ENCODE measurements around the gene TDRD10. TPM values are rescaled to one million over a fixed set of nuclear protein-coding genes. Genes with fewer than 3 reads are reported as not detected.

Gene TDRD10, protein sequence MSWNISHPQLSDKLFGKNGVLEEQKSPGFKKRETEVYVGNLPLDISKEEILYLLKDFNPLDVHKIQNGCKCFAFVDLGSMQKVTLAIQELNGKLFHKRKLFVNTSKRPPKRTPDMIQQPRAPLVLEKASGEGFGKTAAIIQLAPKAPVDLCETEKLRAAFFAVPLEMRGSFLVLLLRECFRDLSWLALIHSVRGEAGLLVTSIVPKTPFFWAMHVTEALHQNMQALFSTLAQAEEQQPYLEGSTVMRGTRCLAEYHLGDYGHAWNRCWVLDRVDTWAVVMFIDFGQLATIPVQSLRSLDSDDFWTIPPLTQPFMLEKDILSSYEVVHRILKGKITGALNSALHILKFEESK
- total RNA-seq (2014; rRNA removed; shearing (Covaris generic)) = not detected in 2 replicates

DNA sequence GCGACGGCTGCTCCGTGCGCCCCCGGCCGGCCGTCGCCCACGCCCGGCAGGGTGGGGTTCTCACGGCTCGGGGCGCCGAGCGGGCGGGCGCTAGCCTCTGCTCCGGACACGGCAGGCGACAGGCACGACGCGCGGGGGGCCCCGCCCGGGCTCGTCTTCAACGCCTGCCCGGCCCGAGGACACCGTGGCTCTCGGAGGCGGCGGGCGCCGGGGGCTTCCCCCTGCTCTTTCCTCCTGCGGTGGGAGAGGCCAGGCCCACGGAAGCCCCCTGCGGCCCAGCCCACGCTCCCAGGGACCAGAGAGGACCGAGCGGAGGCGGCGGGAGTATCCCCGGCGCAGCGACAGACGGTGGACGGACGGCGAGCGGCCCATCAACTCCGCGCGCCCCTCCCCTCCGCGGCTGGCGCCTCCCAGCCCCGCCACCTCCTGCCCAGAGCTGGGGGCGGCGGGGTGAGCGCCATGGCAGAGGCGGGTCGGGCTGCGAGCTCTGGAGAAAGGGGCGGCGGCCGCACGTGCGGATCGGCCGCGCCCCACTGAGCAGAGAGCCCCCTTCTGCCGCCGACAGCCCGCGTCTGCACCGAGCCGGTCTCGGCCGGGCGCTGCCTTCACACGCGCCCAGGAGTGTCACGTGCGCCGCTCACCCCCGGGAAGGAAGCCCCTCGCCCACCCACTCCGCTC lies at the start of gene TDRD10, which contains the start of gene SHE:
TSS of gene TDRD10 (plus strand) at position 154 of the 678 bp plus-strand sequence. CDS start 4,685 bp downstream, outside the sequence.
TSS of gene SHE (minus strand) at position 347 of the 678 bp plus-strand sequence. CDS start 386 bp downstream, outside the sequence.
- H3K9me3 ChIP-seq (replicated peaks) = no peaks in the 10 kb centered on the region
- H3K4me1 ChIP-seq = no peaks in the 10 kb centered on the region
- H3K27me3 ChIP-seq = no peaks in the 10 kb centered on the region
- DNase-seq = no peak
- no peaks in the 10 kb centered on the region for H3K36me3 ChIP-seq
- H3K27ac ChIP-seq = no peak within 1 kb of the TSS
- H3K4me3 ChIP-seq = no peak within 1 kb of the TSS

DNA sequence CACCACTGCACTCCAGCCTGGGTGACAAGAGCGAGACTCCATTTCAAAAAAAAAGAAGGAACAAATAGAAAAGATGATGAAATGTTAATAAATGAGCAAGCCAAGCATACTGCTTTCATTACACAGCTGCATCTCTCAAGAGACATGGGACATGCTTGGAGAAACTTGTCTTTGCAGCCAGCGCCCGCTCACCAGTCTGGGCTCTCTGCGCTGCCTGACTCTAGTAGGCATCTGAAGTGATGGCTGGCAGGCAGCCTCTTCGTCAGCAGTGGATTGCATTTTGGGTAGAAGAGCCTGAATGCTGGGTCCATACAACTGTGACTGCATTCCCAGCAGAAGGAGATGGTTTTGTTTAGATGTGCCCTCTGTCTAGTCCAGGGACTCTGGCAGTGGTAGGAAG lies 48.9 kb upstream of the TDRD10 start:
- no peaks in the 10 kb centered on the region for H3K9me3 ChIP-seq (replicated peaks)
- H3K4me3 ChIP-seq = no peak overlapping the region
- H3K4me1 ChIP-seq = peaks cover 4% of the 10 kb centered on the region
- no peak for DNase-seq
- 0 out of 2 replicates have a peak, but pooled peaks cover 3% of the 10 kb centered on the region for H3K27me3 ChIP-seq
- no peak overlapping the region for H3K27ac ChIP-seq
- H3K36me3 ChIP-seq = no peaks in the 10 kb centered on the region

DNA sequence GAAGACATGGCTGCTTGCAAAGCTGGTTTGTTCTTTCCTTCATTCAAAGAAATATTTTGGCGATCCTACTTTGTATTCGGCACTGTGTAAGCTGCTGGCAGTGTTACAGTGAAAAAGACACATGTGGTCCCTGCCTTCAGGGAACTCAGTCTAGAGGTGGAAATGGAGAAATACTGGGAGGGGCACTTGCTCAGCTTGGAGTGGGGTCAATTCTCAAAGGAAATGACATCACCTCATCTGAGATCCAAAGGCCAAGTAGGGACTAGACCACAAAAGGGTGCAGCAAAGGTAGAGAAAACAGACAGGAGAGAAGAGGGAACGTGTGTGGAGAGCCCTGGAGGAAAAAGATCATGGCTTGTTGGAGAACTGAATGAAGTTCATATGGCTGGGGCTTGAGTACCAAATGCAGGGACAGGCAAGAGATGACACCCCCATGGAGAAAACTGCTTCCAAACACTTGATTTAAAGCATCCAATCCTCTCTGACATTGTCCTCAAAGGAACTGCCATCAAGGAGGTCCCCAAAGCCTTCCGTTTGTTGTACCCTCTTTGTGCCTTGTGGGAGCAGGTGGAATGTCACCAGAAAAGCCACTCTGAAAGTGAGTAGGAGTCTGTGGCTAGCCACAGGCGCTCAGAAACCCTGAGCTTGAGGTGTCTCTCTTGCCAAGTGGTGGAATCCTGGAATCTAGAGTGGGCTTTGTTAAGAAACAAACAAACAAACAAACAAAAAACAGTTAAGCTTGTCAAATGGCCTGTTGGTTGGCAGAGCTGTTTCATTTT lies 48.3 kb upstream of the TDRD10 start:
- H3K27me3 ChIP-seq = 0 out of 2 replicates have a peak, but pooled peaks cover 3% of the 10 kb centered on the region
- no peaks in the 10 kb centered on the region for H3K9me3 ChIP-seq (replicated peaks)
- DNase-seq = no peak
- H3K36me3 ChIP-seq = no peaks in the 10 kb centered on the region
- no peak overlapping the region for H3K4me3 ChIP-seq
- no peak overlapping the region for H3K27ac ChIP-seq
- peaks cover 4% of the 10 kb centered on the region; the same call in 1 of the 2 replicates for H3K4me1 ChIP-seq

DNA sequence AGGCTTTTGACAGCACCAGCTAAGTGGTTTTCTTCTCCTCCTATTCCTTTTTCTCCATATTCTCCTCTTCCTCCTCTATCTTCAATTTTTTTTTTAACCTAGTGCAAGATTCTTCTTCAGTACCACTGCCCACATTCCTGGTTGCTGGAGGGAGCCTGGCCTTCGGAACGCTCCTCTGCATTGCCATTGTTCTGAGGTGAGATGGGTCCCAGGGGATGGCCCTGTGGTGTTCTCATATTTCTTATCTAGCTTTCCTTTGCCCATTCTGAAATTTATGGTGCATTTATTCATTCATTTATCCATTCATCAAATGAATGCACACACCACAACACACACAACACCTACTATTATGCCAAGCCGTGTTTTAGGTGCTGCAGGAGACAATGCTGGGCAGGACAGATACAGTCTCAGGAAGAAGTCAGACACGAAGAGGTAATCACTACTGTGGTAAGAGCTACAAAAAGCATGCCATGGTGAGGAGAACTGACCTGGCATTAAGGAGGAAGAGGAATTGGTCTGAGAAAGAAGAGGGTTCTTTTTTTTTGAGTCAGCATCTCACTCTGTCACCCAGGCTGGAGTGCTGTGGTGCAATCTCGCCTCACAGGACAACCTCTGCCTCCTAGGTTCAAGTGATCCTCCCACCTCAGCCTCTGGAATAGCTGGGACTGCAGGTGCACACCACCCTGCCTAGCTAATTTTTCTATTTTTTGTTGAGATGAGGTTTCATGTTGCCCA lies 47.5 kb upstream of the TDRD10 start:
- Histone ChIP-seq H3K27me3 (0 out of 2 replicates have a peak, but pooled peaks cover 3% of the 10 kb centered on the region), H3K27ac (no peak overlapping the region), H3K9me3 (replicated peaks) (no peaks in the 10 kb centered on the region), H3K36me3 (no peaks in the 10 kb centered on the region), H3K4me1 (peaks cover 4% of the 10 kb centered on the region; the same call in 1 of the 2 replicates), H3K4me3 (no peak overlapping the region)
- no peak for DNase-seq

DNA sequence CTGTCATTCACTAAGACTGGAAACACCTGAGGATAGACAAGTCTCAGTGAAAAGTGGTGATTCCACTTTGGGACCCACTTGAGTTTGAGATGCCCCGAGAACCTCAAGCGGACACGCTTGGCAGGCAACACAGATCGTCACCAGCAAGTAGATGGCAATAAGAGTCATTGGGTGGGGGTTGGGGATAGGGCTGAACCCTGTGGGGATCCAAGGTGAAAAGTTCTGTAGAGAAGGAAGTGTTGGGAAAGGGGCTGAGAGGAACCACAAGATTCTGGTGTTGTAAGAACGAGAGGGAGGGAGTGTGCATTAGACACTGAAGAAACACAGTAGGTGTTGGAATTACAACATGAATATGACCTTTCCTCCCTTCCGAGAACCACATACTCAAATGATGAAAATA lies 45.4 kb upstream of the TDRD10 start:
- no peak overlapping the region for H3K4me3 ChIP-seq
- H3K27ac ChIP-seq = no peak overlapping the region
- 0 out of 2 replicates have a peak, but pooled peaks cover 3% of the 10 kb centered on the region for H3K27me3 ChIP-seq
- no peaks in the 10 kb centered on the region for H3K36me3 ChIP-seq
- no peaks in the 10 kb centered on the region for H3K9me3 ChIP-seq (replicated peaks)
- peaks cover 4% of the 10 kb centered on the region; the same call in 1 of the 2 replicates for H3K4me1 ChIP-seq
- no peak for DNase-seq

DNA sequence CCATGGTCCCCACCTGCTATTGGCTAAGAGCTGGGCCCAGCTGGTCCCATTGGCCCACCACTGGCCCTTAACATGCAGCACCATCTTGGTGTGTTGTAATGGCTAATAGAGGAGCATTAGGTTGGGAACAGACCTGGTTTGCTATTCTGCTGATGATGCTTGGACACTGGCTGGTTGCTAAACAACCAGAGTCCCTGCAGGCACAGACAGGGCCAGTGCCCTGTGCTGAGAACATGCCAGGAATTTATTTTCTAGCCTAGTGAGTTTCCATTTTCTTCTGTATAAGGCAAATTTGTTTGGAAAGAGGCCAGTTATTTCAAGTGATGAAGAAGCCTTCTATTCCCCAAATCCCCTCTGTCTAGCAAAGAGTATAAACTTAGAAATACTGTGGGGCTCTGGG lies 42.9 kb upstream of the TDRD10 start:
- no peaks in the 10 kb centered on the region for H3K9me3 ChIP-seq (replicated peaks)
- no peak for DNase-seq

DNA sequence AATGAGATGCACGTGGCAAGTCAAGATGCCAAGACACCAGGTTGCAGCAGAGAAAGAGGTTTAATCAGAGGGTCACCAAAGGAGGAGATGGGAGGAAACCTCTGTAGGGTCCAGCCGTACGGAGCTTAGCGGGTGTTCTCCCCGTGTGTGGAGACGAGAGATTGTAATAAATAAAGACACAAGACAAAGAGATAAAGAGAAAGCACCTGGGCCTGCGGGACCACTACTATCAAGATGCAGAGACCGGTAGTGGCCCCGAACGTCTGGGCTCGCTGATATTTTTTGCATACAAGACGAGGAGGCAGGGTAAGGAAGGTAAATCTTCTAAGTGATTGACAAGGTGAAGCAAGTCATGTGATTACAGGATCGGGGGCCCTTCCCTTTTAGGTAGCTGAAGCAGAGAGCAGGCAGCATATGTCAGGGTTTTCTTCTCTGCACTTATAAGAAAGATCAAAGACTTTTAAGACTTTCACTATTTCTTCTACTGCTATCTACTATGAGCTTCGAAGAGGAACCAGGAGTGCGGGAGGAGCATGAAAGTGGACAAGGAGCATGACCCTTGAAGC lies 41.2 kb upstream of the TDRD10 start:
- Histone ChIP-seq H3K27ac (no peak overlapping the region), H3K4me1 (peaks cover 14% of the 10 kb centered on the region; the same call in 1 of the 2 replicates), H3K27me3 (no peaks in the 10 kb centered on the region), H3K9me3 (replicated peaks) (no peaks in the 10 kb centered on the region), H3K4me3 (no peak overlapping the region), H3K36me3 (no peaks in the 10 kb centered on the region)
- no peak for DNase-seq

More for the DNA sequence above, 42.9 kb upstream of the TDRD10 start:
- Histone ChIP-seq H3K4me1 (peaks cover 3% of the 10 kb centered on the region; the same call in 1 of the 2 replicates), H3K27ac (no peak overlapping the region), H3K27me3 (no peaks in the 10 kb centered on the region), H3K4me3 (no peak overlapping the region), H3K36me3 (no peaks in the 10 kb centered on the region)

DNA sequence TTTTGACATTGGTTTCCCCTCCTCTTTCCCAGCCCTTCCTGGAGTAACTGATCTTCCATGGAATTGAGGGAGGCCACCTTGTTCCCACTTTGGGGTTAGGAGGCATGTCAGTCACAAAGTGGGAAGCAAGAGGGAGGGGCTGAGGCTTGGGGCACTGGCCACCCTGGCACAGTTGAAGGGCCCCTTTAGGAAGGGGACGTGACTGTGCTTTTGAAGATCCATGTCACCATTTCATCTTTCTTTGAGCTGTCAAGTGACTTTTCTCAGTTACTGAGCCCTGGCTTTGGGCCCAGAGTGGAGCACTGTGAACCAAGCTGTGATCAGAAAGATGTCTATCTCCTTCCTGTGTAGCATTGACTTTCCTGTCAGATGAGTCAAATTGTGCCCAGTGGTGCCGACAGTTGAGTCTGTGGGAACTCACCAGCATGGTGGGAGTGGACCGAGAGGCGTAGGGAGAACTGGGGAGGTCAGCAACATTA lies 38.5 kb upstream of the TDRD10 start:
- no peak for DNase-seq
- Histone ChIP-seq H3K4me1 (peaks cover 14% of the 10 kb centered on the region; the same call in 1 of the 2 replicates), H3K9me3 (replicated peaks) (no peaks in the 10 kb centered on the region), H3K36me3 (no peaks in the 10 kb centered on the region), H3K27ac (no peak overlapping the region), H3K4me3 (no peak overlapping the region), H3K27me3 (no peaks in the 10 kb centered on the region)

DNA sequence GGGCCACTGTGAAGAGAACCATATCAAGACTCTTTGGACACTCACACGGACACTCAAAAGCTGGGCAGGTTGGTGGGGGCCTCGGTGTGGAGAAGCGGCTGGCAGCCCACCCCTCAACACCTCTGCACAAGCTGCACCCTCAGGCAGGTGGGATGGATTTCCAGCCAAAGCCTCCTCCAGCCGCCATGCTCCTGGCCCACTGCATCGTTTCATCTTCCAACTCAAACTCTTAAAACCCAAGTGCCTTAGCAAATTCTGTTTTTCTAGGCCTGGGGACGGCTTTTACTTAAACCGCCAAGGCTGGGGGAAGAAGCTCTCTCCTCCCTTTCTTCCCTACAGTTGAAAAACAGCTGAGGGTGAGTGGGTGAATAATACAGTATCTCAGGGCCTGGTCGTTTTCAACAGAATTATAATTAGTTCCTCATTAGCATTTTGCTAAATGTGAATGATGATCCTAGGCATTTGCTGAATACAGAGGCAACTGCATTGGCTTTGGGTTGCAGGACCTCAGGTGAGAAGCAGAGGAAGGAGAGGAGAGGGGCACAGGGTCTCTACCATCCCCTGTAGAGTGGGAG lies 36.3 kb upstream of the TDRD10 start:
- DNase-seq = no peak
- Histone ChIP-seq H3K4me1 (peaks cover 14% of the 10 kb centered on the region; the same call in 1 of the 2 replicates), H3K9me3 (replicated peaks) (no peaks in the 10 kb centered on the region), H3K27ac (no peak overlapping the region), H3K27me3 (no peaks in the 10 kb centered on the region), H3K4me3 (no peak overlapping the region), H3K36me3 (no peaks in the 10 kb centered on the region)

DNA sequence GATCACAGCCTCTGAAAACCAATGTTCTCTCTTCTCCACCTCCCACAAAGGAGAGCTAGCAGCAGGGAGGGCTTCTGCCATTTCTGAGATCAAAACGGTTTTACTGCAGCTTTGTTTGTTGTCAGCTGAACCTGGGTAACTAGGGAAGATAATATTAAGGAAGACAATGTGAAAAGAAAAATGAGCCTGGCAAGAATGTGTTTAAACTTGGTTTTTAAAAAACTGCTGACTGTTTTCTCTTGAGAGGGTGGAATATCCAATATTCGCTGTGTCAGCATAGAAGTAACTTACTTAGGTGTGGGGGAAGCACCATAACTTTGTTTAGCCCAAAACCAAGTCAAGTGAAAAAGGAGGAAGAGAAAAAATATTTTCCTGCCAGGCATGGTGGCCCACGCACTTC lies 35.8 kb upstream of the TDRD10 start:
- Histone ChIP-seq H3K27ac (no peak overlapping the region), H3K9me3 (replicated peaks) (no peaks in the 10 kb centered on the region), H3K4me3 (no peak overlapping the region), H3K36me3 (no peaks in the 10 kb centered on the region), H3K4me1 (peaks cover 14% of the 10 kb centered on the region; the same call in 1 of the 2 replicates), H3K27me3 (no peaks in the 10 kb centered on the region)
- no peak for DNase-seq

DNA sequence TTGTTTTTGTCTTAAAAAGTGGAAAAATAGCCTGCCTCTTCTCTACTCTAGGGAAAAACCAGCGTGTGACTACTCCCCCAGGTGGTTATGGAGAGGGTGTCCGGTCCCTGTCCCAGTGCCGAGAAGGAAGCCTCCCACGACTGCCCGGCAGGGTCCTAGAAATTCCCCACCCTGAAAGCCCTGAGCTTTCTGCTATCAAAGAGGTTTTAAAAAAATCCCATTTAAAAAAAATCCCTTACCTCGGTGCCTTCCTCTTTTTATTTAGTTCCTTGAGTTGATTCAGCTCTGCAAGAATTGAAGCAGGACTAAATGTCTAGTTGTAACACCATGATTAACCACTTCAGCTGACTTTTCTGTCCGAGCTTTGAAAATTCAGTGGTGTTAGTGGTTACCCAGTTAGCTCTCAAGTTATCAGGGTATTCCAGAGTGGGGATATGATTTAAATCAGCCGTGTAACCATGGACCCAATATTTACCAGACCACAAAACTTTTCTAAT lies 35.0 kb upstream of the TDRD10 start:
- Histone ChIP-seq H3K36me3 (no peaks in the 10 kb centered on the region), H3K27me3 (no peaks in the 10 kb centered on the region), H3K4me3 (no peak overlapping the region), H3K9me3 (replicated peaks) (no peaks in the 10 kb centered on the region), H3K4me1 (peaks cover 14% of the 10 kb centered on the region; the same call in 1 of the 2 replicates), H3K27ac (no peak overlapping the region)
- no peak for DNase-seq

DNA sequence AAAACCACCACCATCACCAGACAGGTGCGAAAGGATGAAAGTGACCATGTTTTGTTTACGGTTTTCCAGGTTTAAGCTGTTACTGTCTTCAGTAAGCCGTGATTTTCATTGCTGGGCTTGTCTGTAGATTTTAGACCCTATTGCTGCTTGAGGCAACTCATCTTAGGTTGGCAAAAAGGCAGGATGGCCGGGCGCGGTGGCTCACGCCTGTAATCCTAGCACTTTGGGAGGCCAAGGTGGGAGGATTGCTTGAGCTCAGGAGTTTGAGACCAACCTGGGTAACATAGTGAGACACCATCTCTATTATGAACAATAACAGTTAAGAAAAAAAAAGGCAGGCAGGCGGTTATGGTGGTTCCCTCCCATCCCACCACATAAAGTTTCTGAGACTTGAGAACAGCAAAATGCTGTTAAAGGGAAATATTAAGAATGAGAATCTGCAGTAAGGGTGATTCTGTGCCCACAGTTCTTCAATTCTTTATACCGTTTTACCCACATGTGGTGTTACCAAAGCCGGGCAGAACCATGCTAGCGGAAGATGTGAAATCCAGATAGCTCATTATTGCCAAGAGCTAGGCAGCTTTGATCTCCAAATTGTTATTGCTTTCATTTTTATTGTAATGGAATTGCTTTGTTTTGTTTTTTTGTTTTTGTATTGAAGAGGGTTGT lies 34.5 kb upstream of the TDRD10 start:
- Histone ChIP-seq H3K36me3 (no peaks in the 10 kb centered on the region), H3K4me1 (peaks cover 14% of the 10 kb centered on the region; the same call in 1 of the 2 replicates), H3K27me3 (no peaks in the 10 kb centered on the region), H3K27ac (no peak overlapping the region), H3K4me3 (no peak overlapping the region), H3K9me3 (replicated peaks) (no peaks in the 10 kb centered on the region)
- no peak for DNase-seq
